ENCODE data around the gene FAM168B. TPM values are rescaled to one million over a fixed set of nuclear protein-coding genes. Genes with fewer than 3 reads are reported as not detected.
A peak's percentile ranks its signal among the peaks of the same experiment; 100 is the strongest.

FAM168B gene
- total and polyA plus RNA-seq, 10 of the 15 experiments (the other 5 are each of a cell fraction or from before 2014, with no cell fraction given), result 3.5 to 77.3 (median 45.9) TPM

- Histone ChIP-seq H3K79me2 (ENCODE audit: control insufficient read depth, insufficient read depth, low read length) (peaks cover 49% of the 10 kb centered on the region), H4K20me1 (ENCODE audit: control insufficient read depth, insufficient read depth) (no peaks in the 10 kb centered on the region), H3K4me3 (peak within 1 kb of the TSS; percentile 100), H3K9ac (ENCODE audit: control insufficient read depth, insufficient read depth, low read length) (peak within 1 kb of the TSS; percentile 94), H3K27ac (ENCODE audit: control insufficient read depth, insufficient read depth) (peak within 1 kb of the TSS; percentile 77), H3K4me1 (ENCODE audit: control insufficient read depth, insufficient read depth, low read length) (peaks cover 6% of the 10 kb centered on the region), H3K27me3 (replicated peaks in 1 of 2; ENCODE audit: control insufficient read depth in 2 of 2, insufficient read depth in 2 of 2, low read length in 1 of 2) (no peaks in the 10 kb centered on the region), H3K36me3 (ENCODE audit: control insufficient read depth in 2 of 2, insufficient read depth in 2 of 2, low read length in 1 of 2) (peaks cover 0 to 8% of the 10 kb centered on the region in 2 experiments; a peak in 1 of 4 replicates), H3K4me2 (ENCODE audit: control insufficient read depth, insufficient read depth) (peak within 1 kb of the TSS; percentile 93), H3K9me3 (replicated peaks; ENCODE audit: control insufficient read depth, insufficient read depth, low read length) (no peaks in the 10 kb centered on the region), H2AFZ (ENCODE audit: control insufficient read depth, low read depth, low read length) (peak within 1 kb of the TSS; percentile 76)
- in situ Hi-C loops (cut with MboI) (no loop called here), intact Hi-C loops (cut with micrococcal nuclease; ENCODE audit: unreplicated experiment) (loop anchor here (10.0 kb wide), 1 partner anchor 761 kb away; the partner anchor contains the start of gene IMP4)
- ChIA-PET SMC1A (ENCODE audit: uncharacterized antibody, unreplicated experiment) (interaction anchor here (1.1 to 3.6 kb wide), 4 partner anchors 10 to 21 kb away, joined by 3 to 34 read pairs (median 4); partner anchors contain the start of gene FAM168B), POLR2A (interaction anchor here (0.6 to 5.5 kb wide), 2 partner anchors 13 to 1155 kb away, joined by 3 to 45 read pairs; partner anchors contain the start of gene FAM168B), CTCF (interaction anchor here (1.8 to 4.9 kb wide), 2 partner anchors 12 to 308 kb away, joined by 4 to 31 read pairs; partner anchors contain the start of gene FAM168B), RAD21 (ENCODE audit: unreplicated experiment) (interaction anchor here (1.0 to 2.7 kb wide), 2 partner anchors 11 to 13 kb away, joined by 4 to 18 read pairs; partner anchors contain the start of gene FAM168B)
- FAIRE-seq (no peak), ATAC-seq (peak; percentile 87), DNase-seq (ENCODE audit: low read depth, low spot score) (peak; percentile 66)
- BruUV-seq (replicated peaks), result no TSS peak
- 1% methylated on average over 48 of the region's 66 CpGs for WGBS (ENCODE audit: insufficient coverage, insufficient replicate concordance, low lambda C conversion rate, missing lambda C conversion rate)
- TF ChIP-seq POLR2AphosphoS5 (IDR thresholded peaks at IDR 0.05; ENCODE audit: low read length) (peak; percentile 93; the same call in 1 of the 2 replicates), YY1 (IDR thresholded peaks at IDR 0.05; ENCODE audit: low read depth, low read length) (peak; percentile 45; the same call in 1 of the 2 replicates), NFYA (IDR thresholded peaks at IDR 0.05; ENCODE audit: borderline replicate concordance, low read depth, low read length) (no peak), CHD1 (IDR thresholded peaks at IDR 0.05; ENCODE audit: low read depth, low read length) (peak; percentile 80; the same call in 1 of the 2 replicates), FOXK2 (IDR thresholded peaks at IDR 0.05) (no peak; the same call in 1 of the 2 replicates), GABPA (IDR thresholded peaks at IDR 0.05; ENCODE audit: low read depth) (no peak), ZNF274 (IDR thresholded peaks at IDR 0.05; ENCODE audit: insufficient read depth, insufficient read length) (no peak), NRF1 (conservative IDR thresholded peaks at IDR 0.05; ENCODE audit: low read depth, low read length) (peak; percentile 87), ZNF207 (IDR thresholded peaks at IDR 0.05; ENCODE audit: borderline replicate concordance) (no peak), MYC (IDR thresholded peaks at IDR 0.05; ENCODE audit: insufficient read depth, insufficient read length, insufficient replicate concordance, low read length, severe bottlenecking) (no peak), NFIC (IDR thresholded peaks at IDR 0.05; ENCODE audit: low read depth, low read length) (no peak), ZNF384 (IDR thresholded peaks at IDR 0.05; ENCODE audit: borderline replicate concordance, low read depth, low read length) (0 out of 2 replicates have a peak, but pooled peaks have one; percentile 6), ZBTB11 (CRISPR knock-in tag; IDR thresholded peaks at IDR 0.05) (no peak)
- TF ChIP-seq, protein P1, sequence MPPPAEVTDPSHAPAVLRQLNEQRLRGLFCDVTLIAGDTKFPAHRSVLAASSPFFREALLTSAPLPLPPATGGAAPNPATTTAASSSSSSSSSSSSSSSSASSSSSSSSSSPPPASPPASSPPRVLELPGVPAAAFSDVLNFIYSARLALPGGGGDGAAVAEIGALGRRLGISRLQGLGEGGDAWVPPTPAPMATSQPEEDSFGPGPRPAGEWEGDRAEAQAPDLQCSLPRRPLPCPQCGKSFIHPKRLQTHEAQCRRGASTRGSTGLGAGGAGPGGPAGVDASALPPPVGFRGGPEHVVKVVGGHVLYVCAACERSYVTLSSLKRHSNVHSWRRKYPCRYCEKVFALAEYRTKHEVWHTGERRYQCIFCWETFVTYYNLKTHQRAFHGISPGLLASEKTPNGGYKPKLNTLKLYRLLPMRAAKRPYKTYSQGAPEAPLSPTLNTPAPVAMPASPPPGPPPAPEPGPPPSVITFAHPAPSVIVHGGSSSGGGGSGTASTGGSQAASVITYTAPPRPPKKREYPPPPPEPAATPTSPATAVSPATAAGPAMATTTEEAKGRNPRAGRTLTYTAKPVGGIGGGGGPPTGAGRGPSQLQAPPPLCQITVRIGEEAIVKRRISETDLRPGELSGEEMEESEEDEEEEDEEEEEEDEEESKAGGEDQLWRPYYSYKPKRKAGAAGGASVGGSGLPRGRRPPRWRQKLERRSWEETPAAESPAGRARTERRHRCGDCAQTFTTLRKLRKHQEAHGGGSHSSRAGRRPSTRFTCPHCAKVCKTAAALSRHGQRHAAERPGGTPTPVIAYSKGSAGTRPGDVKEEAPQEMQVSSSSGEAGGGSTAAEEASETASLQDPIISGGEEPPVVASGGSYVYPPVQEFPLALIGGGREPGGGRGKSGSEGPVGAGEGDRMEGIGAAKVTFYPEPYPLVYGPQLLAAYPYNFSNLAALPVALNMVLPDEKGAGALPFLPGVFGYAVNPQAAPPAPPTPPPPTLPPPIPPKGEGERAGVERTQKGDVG (CRISPR knock-in tag; IDR thresholded peaks at IDR 0.05), result no peak
These were observed 12.1 kb upstream of the FAM168B start, which contains the start of gene PLEKHB2 for GRCh38 chr2:131105156-131105949. Gene PLEKHB2 (plus strand): TSS chr2:131105336. CDS start chr2:131120942, 15,606 bp downstream.
